NCI-H524 treated with DMSO at 0.1 percent for 48 hours (cell line): ENCODE data around the gene SACS.
"Not testable (repeated sequence)": the region's sequence is repeated elsewhere in the genome, so short reads cannot be mapped to it uniquely, and the experiment has no call there.

Source experiments
- DNase-seq: peaks from one replicate; lab custom pipeline; 2025; lab: John Stamatoyannopoulos, UW

SACS gene

GRCh38 chr13:23456437-23457210, 23.1 kb upstream of the SACS start:
- no peak for DNase-seq

DNA sequence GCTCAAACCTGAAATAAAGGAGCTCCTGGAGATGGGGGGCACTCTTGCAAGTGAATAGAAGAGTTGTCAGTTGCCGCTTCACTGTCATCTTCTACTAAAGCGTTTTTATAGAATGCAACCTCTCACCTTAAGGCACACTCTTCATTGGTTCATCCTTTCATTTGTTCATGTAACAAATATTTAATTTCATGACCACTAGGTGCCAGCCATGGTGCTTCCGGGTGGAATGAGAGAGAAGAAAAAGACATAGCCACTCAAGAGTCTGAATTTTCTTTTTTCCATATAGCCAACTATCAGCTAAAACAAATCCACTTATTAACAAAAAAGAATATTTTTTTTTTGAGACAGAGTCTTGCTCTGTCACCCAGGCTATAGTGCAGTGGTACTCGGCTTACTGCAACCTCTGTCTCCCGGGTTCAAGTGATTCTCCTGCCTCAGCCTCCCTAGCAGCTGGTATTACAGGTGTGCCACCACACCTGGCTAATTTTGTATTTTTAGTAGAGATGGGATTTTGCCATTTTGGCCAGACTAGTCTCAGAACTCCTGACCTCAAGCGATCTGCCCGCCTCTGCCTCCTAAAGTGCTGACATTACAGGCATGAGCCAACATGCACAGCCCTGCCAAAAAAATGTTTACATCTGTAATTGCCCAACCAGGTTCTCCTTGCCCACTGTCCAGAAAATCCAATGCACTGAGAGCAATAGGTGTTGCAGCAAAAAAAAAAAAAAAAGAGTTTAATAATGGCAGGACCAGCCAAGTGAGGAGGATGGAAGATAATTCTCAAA, 22.1 kb upstream of the SACS start:
- DNase-seq = no peak

- DNase-seq = no peak
These were observed 19.6 kb upstream of the SACS start for GRCh38 chr13:23453132-23453531.

GRCh38 chr13:23450340-23451046, 17.0 kb upstream of the SACS start:
- peak; percentile 99 for DNase-seq

DNA sequence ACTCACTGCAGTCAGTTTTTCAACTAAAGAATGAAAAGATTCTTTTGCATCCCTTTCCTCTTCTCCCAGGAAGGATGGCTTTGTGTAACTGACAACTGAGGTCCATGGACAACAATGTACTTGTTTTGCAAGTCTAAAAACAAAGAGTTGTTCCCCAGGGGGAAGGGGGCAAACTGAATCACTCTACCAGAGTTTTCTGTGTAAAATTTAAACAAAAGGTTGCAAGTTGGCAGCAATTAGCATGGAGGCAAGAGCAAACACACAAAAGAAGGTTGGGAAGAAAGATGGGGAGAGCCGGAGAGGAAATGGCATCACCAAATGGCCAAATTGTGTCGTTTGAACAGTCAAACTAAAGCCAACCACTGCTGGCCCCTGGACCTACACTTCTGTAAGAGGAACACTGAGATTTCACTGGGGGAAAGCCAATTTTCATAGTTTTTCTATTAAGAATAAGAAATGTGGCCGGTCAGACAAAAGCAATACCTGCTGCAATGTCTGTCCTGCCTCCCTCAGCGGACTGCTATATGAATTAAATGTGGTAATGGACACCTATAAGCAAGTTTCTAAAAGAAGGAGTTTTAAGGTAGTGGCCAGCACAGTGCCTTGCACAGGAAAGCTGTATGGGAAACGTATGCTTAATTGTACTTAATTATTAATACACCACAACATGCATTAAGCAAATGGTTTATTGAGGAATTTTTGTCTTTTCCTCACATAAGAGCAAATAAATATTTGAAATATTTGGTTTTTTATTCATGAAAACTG, 16.1 kb upstream of the SACS start:
- DNase-seq = no peak

DNA sequence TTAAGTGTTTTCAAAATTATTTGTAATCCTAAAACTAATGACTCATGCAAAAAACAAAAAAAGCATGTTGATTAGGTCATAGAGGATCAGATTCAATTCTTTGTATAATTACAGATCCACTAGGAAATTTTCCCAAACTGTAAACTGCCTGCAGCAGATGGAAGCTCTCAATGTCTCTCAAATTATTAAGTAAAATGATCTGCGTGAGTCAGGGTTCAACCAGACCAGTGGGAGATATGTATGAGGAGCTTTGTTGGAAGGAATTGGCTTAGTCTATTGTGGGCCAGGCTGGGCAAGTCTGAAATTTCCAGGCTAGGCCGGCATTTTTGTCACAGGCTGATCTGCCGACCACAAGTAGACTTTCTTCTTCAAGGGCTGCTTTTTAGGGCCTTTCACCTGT, 14.4 kb upstream of the SACS start:
- peak; percentile 82 for DNase-seq

DNA sequence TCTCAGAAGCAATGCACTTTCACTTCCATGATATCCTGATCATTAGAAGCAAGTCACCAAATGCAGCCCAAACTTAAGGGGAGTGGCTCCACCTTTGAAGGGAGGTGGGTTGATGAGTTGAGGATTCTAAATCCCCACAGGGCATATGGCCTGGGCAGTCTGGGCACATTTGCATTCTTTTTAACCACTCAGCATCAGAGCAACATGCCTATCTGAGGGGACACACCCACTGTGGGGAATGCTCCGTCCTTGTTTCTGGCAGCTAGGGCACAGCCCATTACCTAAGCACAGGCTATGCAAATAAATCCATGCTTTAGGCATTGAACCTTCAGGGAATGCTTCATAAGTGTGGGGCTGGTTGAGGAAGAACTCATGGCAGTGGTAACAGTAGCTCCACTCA, 12.3 kb upstream of the SACS start:
- peak; percentile 22 for DNase-seq

GRCh38 chr13:23443878-23444277, 10.4 kb upstream of the SACS start:
- DNase-seq = peak; percentile 96

GRCh38 chr13:23443110-23443509, 9.6 kb upstream of the SACS start:
- DNase-seq = no peak

- no peak for DNase-seq
These were observed 7.5 kb upstream of the SACS start for GRCh38 chr13:23440821-23441618.

- not testable (repeated sequence) for DNase-seq
These were observed 6.8 kb upstream of the SACS start for GRCh38 chr13:23440324-23440723.

DNA sequence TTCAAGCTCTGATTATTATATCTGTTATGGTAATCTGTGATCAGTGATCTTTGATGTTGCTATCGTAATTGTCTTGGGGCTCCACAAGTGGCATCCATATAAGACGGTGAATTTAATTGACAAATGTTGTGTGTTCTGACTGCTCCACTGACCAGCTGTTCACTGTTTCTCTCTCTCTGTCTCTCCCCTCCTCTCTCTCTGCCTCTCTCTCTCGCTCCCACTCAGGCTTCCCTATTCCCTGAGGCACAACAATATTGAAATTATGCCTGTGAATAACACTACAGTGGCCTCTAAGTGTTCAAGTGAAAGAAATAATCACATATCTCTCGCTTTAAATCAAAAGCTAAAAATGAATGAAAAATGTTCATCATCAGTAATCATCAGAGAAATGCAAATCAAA, 4.4 kb upstream of the SACS start:
- DNase-seq = no peak

DNA sequence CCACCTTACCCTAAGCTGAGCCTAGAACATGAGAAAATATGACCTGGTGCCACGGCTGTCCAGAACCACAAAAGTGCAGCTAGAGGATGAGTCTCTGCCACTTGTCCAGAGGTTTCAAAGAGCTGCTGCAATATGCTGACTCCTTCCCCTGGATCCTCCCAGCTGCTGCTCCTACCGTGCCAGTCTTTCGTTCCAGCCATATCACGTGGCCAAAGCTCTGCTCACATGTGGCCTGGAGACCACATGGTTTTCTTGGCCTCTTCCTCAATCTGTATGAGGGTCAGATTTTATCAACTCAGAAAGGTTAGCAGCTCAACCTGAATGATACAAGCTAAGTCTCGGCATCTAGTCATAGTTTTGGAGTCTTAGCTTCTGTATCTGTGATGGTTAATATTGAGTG, 3.2 kb upstream of the SACS start:
- DNase-seq = no peak

DNA sequence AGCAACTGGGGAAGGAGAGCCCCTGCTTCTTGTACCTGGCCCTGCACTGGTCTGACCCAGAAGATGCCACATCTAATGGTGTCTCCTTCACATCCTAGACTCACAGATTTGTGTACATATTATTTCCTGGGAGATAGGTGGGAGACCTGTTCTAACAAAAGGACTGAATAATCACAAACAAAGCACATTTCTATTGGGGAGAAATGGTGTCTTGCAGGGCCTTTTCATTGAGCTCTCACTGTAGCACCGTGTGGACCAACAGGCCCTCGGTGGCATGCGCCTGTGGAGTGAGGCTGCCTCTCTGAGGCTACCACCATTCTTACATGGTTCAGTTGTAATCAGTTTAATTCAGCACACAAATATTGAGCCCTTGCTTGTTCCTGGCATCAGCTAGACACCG, 989 bp upstream of the SACS start:
- DNase-seq = no peak

- DNase-seq = no peak
These were observed 876 bp downstream of the SACS start for GRCh38 chr13:23432626-23433025.

- DNase-seq = no peak
These were observed 2.8 kb downstream of the SACS start for GRCh38 chr13:23430664-23431063.

- DNase-seq = no peak
These were observed 5.5 kb downstream of the SACS start for GRCh38 chr13:23427881-23428528.

- DNase-seq = no peak
These were observed 6.1 kb downstream of the SACS start for GRCh38 chr13:23427342-23427843.

DNA sequence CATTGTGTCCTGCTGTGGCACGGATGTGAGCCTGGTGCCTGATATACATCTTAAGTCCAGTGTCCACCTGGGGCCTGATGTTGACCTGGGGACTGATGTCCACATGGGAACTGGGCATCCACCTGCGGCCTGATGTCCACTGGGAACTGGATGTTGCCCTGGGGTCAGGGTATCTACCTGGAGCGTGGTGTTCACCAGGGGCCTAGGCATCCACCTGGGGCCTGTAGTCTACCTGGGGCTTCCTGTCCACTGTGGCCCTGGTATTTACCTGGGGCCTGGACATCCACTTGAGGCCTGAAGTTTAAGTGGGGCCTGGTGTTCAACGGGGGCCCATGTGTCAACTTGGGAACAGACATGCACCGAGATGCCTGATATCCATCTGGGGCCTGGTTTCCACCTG, 11.9 kb downstream of the SACS start:
- DNase-seq = no peak
